NCI-H526 treated with DMSO at 0.1 percent for 48 hours (cell line): Measurements from ENCODE around the gene C1QTNF8.
A peak's percentile ranks its signal among the peaks of the same experiment; 100 is the strongest.
"Not testable (repeated sequence)": the region's sequence is repeated elsewhere in the genome, so short reads cannot be mapped to it uniquely, and the experiment has no call there.

Experiments
- DNase-seq: peaks from one replicate; lab custom pipeline; 2025; lab: John Stamatoyannopoulos, UW

The C1QTNF8 gene

GRCh38 chr16:1094124-1094479 lies 1.9 kb downstream of the C1QTNF8 start:
- DNase-seq: no peak

DNA sequence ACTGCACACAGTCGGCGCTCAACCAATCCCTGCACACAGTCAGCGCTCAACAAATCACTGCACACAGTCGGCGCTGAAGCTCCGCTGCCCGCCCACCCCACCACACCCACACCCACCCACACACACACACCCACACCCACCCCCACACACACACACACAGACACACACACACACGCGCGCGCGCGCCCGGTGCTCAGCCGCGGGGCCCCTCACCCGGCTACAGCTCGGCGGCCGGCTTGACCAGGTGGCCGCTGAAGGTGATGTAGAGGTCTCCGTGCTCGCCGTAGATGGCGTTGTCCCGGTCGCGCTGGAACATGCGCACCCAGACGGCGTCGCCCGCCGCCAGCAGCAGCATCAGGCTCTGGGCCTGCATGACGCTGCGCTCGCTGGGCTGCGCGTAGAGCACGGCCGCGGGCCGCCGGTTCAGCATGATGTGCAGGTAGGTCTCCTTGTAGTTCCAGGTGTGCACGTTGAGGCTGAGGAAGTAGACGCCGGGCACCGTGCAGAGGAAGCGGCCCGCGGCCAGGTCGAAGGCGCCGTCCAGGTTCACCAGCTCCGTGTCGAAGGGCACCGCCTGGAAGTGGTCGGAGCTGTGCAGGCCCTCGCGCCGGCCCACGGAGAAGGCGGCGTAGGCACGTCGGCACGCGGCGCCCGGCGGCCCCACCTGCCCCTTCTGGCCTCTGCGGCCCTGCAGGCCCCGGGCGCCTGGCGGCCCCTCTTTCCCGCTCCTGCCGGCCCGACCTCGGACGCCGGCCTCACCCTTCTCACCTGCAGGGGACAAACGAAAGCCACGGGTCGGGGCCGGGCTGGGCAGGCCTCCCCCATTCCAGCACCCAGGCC lies 2.5 kb downstream of the C1QTNF8 start:
- DNase-seq: peak; percentile 32

- not testable (repeated sequence) for DNase-seq
These were observed 3.3 kb downstream of the C1QTNF8 start for GRCh38 chr16:1092685-1093283.

DNA sequence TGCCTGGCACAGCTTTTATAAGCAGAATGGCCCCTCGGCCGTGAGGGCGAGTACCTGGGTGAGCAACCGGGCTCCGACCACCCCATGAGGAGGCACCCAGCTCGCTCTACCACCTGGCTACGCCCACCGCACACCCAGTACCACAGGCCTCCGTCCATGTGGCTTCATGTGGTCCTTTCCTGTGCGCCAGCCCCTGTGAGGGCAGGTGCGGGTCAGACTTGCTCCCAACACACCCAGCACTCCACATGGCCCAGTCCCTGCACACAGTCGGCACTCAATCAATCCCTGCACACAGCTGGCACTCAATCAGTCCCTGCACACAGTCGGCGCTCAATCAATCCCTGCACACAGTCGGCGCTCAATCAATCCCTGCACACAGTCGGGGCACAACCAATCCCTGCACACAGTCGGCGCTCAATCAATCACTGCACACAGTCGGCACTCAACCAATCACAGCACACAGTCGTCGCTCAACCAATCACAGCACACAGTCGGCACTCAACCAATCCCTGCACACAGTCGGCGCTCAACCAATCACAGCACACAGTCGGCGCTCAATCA lies 4.0 kb downstream of the C1QTNF8 start:
- no peak for DNase-seq

DNA sequence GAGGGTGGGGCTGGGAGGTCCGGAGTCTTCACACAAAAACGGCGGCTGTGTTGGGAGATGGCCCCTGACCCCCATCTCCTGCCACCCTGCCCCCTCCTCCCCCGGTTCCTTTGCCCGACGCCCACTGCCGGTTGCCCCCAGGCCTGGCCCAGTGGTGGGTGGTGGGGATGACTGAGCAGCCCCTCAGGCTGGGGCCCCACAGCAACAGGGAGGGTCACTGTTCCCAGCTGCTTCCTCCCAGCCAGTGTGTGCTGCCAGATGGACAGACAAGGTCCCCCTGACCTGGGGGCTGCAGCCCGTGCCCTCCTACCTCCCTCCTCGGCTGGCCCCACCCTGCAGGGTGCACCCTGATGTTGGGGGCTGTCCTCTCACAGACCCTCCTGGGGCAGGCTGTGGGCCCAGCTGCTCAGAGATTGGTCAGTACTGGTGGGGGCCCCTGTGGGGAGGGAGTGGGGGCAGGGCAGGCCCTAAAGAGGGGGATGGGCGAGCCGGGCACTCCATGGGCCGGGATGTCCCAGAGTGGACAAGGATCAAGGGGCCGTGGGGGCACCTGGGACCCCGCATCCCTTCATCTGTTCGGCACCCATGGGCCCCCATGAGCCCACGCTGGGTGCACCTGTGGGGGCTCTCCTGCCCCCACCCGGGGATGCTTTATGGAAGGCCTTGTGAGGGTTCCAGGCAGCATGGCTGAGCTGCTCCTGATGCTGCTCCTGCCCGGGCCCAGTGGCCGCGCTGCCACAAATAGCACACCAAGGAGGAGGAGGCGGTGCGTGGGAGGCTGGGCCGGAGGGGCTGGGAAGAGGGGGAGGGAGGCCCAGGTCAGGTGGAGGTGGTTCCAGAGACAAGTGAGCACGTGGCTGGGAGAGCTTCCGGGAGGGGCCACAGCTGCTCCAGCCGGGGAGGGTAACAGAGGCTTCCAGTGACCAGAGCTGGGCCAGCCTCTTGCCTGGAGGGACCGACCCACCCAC lies 5.1 kb downstream of the C1QTNF8 start:
- no peak for DNase-seq

- no peak for DNase-seq
These were observed 6.0 kb downstream of the C1QTNF8 start for GRCh38 chr16:1089822-1090619.

- no peak for DNase-seq
These were observed 6.6 kb downstream of the C1QTNF8 start for GRCh38 chr16:1089439-1089821.

DNA sequence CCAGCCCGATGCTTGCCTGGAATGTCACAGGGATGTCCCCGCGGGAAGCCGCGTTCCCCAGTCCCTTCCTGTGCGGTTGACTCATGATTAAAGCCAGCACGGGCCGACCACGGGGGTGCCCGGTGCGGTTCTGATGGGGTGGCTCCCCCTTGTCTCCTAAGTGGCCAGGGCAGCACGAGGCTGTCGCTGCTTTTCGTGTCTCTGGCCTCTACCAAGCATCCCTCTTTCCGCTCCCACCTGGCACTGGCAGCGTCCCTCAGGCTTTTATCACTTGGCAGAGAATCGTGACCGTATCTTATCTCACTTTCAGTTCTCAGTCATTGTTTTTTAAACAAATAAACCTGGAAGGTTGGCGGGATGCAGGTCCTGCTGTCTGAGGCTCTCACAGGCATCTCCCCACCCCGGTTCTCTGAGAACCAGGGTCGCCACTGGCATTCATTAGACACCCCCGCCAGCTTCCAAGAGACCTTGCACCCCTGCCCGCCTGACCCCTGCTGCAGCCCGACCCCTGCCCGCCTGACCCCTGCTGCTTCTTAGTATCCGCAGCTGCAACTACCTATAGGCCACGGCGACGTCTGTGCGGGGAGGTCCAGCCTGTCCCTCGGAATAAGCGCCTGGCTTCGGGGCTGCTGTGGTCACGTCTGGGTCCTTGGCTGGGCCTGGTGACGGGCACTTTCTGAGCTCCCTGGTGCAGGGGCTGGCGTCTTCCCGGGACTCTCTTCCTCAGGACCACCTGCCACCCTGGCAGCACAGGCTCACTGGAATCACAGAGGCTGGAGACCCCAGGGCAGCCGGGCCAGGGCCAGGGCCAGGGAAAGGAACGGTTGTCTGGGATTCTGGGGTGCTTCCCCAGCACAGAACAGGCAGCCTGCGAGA lies 7.5 kb downstream of the C1QTNF8 start:
- no peak for DNase-seq

DNA sequence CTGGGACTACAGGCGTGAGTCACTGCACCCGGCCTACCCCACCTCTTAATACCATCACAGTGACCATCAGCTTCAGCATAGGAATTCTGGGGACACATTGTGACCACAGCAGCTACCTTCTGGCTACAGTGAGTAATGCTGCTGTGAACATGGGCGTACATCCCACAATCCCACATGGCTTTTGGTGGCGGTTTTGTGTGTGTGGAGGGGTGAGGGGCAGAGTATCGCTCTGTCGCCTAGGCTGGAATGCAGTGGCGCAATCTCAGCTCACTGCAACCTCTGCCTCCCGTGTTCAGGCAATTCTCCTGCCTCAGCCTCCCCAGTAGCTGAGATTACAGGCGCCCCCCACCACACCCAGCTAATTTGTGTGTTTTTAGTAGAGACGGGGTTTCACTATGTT lies 9.6 kb downstream of the C1QTNF8 start:
- not testable (repeated sequence) for DNase-seq

GRCh38 chr16:1084971-1085370 lies 11.1 kb downstream of the C1QTNF8 start:
- DNase-seq: no peak

DNA sequence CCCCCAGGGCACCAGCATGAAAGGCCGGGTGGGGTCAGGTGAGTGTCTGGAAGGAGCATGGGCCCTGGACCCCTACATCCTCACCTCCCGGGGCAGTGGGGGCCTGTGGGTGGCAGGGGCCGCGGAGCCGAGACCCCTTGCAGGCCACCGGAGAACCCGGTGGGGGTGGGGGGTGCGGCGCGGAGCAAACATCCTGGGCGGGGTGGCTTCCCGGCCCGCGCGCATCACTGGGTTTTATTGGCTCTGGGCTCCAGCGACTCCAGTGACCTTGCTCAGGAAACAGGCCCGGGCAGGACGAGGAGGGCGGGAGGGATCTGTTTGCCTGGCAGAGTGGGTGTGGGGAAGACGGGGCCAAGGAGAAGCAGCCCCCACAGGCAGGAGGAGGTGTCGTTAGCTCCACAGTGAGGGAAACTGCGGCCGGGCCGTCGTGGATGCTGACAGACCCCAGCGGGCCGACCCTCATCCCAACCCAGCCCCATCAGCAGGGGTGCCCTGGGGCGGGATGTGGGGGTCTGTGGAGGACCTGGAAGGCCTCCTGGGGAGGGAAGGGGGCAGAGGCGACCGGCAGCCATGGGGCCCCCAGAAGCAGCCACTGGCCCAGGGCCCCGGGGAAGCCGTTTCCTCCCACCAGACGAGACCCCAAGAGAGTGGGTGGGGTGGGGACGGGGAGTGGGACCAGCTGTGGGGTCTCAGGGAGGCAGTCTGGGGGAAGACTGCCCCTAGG lies 12.9 kb downstream of the C1QTNF8 start:
- no peak for DNase-seq

DNA sequence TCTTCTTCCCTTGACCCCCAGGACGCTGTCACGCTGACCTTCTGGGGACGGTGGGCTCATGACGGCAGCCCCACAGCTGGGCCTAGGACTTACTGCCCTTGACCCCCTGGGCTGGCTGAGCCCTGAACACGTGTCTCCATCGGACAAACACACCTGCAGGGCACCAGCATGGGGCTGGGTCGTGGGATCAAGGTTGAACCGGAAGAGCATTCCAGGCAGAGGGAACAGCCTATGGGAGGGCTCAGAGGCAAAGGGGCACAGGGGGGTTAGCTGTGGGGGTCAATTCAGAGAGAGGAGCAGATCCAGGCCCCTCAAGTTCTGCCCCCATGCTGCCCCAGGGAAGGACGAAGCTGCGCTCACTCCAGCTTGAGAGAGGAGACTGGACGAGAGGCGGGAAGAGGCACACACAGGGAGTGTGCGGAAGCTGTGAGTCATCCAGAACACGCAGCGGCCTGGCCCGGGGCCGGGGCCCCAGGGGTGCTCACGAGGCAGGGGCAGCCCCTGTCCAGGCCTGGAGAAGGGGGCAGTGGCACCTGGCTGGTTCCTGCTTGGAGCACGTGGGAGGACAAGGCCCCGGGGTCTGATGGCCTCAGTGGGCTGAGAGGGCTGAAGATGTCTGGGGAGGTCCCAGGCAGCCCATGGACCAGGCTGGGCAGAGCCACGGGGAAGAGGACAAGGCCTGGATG lies 13.6 kb downstream of the C1QTNF8 start:
- DNase-seq: no peak

GRCh38 chr16:1081734-1082265 lies 14.2 kb downstream of the C1QTNF8 start:
- DNase-seq: no peak

DNA sequence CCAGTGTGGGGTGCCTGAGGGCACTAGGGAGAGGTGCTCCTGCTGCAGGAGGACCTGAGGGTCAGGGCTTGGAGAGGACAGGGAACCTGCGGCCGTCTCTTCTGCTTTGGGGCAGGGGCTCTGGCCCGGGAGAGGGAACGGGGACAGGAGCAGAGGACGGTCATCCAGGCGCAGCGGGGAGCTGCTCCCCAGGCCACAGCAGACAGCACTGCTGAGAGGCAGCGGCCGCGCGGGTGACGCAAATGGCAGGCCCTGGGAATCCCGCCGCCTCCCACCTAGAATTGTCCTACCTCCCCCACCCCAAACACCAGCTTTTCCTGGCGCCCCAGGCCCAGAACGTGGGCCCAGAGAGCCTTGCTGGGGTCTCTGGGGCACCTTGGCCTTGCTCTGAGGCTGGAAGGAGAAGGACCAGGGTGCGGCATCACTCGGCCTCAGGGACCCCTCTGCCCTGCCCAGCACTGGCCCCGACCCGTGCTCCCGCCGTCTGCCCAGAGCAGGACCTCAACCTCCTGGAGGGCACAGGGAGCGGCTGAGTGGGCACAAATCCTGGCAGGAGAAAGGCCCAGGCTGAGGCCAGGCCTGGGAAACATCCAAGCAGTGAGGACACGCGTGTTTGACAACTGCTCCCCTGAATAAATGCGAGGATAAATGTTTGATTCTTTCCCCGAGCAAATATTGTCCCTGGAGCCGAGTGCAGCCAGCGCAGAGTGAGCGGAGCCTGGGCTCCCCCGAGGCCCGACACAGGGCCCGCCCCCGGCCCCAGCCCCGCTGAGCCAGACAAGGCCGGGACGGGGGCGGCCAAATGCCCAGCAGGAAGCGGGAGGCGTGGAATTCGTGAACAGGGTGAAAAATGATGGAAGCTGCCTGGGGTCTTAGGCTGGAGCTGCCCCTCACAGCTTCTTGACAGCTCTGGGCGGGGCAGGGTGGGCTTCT lies 15.0 kb downstream of the C1QTNF8 start:
- DNase-seq: no peak

DNA sequence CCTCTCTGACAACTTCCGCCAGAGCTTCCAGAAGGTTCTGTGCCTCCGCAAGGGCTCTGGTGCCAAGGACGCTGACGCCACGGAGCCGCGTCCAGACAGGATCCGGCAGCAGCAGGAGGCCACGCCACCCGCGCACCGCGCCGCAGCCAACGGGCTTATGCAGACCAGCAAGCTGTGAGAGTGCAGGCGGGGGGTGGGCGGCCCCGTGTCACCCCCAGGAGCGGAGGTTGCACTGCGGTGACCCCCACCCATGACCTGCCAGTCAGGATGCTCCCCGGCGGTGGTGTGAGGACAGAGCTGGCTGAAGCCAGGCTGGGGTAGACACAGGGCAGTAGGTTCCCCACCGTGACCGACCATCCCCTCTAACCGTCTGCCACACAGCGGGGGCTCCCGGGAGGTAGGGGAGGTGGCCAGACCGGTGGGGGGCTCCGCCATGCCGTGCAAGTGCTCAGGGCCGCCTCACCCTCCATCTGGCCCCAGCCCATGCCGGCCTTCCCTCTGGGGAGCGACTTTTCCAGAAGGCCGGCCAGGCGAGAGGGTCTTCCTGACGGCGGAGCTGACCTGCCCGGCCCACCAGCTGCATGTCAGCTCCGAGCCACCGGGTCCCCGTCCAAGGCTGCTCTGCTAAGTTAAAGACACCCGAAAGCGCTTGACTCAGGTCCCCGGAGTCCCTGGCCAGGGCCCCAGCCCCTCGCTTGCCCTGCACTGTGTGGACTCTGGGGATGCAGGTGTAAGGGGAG lies 16.1 kb downstream of the C1QTNF8 start:
- DNase-seq: no peak

DNA sequence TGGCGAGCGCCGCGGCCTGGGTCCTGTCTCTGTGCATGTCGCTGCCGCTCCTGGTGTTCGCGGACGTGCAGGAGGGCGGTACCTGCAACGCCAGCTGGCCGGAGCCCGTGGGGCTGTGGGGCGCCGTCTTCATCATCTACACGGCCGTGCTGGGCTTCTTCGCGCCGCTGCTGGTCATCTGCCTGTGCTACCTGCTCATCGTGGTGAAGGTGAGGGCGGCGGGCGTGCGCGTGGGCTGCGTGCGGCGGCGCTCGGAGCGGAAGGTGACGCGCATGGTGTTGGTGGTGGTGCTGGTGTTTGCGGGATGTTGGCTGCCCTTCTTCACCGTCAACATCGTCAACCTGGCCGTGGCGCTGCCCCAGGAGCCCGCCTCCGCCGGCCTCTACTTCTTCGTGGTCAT lies 16.7 kb downstream of the C1QTNF8 start:
- no peak for DNase-seq

GRCh38 chr16:1078579-1079021 lies 17.4 kb downstream of the C1QTNF8 start:
- DNase-seq: peak; percentile 35
